CD4-positive, alpha-beta T cell treated with Interleukin-1 beta for 1 hour (primary cell): ENCODE measurements around the gene OR2AT4.
"Not testable (repeated sequence)": the region's sequence is repeated elsewhere in the genome, so short reads cannot be mapped to it uniquely, and the experiment has no call there.

Experiments used
- DNase-seq, 2 donors: peaks; one replicate each; pipeline ENCODE4 v3.0.0-alpha.2; 2020 to 2022

OR2AT4 gene

DNA sequence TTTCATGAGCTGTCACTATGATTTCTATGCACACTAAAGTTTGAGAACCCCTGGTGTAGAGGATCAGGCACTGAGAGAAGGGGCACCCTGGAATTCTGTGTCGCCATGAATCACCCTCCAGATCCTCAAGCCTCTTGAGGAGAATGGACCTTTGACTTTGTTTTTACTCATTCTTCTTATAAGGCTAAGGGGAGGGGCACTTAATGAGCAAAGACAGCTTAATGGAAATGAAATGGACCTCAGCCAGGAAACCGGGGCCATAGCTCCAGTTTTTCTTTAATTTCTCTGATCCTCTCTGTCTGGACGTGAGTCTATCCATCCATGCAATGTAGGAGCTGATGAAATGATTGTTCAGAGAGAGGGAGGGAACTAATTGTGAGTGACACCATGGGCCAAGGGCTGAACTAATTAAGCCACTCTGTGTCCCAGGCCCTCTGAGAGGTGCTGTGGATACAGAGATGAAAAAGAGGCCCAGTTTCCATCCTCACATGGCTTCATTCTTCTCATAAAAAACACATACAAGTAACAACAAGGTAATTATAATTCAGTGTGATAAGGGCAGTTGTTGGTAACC lies 32.8 kb downstream of the OR2AT4 start:
- DNase-seq: no peak

DNA sequence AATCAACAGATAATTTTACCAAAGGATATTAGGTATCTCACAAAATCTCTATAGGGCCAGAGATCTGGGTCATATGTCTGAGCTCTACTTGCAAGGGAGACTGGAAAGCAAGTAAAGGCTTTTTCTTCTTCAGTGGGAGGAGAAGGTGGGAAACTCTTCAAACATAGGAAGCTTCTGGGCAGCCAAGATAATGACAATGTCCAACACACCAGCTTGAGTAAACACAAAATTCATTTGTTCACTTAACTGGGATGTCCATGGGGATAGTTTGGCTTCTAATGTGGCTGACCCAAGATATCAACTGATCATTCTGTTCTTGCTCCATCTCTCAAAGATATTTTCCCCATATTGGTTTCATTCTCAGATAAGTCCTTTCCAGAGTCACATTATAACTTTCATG lies 37.4 kb downstream of the OR2AT4 start:
- no peak for DNase-seq

DNA sequence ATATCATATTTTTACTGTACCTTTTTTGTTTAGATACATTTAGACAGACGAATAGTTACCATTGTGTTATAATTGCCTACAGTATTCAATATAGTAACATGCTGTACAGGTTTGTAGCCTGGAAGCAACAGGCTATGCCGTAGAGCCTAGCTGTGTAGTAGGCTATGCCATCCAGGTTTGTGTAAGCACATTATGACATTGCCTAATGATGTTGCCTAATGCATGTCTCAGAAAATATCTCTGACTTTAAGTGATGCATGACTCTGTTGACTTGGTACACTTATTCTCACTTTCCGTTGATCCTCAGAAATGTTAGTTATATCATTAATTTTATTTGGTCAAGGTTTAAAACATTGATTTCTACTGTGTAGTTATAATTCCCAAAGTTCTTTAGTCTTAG lies 39.9 kb downstream of the OR2AT4 start:
- DNase-seq: no peak

DNA sequence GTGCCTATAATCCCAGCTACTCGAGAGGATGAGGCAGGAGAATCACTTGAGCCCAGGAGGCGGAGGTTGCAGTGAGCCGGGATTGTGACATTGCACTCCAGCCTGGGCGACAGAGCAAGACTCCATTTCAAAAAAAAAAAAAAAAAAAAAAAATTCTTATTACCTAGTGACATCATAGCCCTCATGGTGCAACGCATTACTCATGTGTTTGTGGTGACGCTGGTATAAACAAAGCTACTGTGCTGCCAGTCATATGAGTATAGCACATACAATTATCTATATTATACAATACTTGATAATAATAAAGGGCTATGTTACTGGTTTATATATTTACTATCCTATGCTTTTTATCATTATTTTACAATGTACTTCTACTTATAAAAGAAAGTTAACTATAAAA lies 41.2 kb downstream of the OR2AT4 start:
- DNase-seq: no peak

DNA sequence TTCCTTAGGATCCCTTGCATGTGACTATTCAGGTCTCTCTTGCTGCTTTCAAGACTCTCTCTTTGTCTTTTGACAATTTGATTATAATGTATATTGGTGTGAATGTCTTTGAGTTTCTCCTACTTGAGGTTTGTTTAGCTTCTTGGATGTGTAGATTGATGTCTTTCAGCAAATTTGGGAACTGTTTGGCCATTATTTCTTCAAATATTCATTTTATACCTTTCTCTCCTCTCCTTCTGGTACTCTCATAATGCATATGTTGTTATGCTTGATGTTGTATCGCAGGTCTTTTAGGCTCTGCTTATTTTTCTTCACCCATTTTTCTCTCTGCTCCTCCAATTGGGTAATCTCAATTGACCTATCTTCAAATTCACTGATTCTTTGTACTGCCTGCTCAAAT lies 44.2 kb downstream of the OR2AT4 start:
- DNase-seq: no peak

DNA sequence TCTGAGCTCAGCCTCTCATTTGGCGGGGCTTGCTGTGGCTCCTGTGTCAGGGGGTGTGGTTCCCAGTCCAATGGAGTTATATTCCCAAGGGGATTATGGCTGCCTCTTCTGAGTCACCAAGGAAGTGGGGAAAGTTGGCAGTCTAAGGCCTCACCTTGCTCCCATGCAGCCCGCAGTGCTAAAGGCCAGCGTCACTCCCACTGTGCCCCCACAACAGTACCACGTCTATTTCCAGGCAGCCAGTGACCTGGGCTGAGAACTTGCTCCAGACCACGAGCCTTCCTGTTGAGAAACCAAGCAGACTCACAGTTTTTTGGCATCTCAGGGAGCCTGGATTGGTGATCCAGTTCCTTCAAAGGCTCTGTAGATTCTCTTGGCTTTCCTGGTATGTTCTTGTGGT lies 45.6 kb downstream of the OR2AT4 start:
- no peak for DNase-seq

DNA sequence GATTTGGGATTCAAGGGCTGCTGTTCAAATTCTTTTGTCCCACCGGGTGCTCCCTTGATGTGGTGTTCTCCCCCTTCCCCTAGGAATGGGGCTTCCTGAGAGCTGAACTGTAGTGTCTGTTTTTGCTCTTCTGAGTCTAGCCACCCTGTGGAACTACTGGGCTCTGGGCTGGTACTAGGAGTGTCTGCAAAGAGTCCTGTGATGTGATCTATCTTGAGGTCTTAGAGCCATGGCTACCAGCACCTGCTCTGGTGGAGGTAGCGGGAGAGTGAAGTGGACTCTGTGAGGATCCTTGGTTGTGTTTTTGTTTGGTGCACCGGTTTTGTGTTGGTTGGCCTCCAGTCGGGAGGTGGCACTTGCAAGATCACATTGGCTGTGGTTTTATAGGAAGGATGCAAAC lies 46.2 kb downstream of the OR2AT4 start:
- no peak for DNase-seq

DNA sequence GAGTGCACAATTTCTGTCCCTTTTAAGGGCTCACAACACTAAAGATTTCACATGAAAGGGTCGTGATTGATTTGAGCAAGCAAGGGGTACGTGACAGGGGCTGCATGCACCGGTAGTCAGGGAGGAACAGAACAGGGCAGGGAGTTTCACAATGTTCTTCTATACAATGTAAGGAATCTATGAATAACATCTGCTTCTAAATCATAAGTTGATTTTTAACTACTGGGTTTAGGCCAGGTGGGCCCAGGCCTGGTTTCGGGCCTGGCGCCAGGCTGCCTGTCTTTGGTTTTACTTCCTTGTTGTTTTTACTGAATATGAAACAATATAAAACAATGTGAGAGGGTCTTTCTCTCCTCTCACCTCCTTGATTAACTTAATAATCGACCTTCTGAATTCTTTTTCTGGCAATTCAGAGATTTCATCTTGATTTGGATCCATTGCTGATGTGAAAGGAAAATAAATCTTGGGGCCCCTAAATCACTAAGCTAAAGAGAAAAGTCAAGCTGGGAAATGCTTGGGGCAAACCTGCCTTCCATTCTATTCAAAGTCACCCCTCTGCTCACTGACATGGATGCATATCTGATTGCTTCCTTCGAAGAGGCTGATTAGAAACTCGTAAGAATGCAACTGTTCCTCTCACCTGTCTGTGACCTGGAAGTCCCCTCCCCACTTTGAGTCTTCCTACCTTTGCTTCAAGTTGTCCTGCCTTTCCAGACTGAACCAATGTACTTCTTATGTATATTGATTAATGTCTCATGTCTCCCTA lies 47.0 kb downstream of the OR2AT4 start:
- not testable (repeated sequence) for DNase-seq

DNA sequence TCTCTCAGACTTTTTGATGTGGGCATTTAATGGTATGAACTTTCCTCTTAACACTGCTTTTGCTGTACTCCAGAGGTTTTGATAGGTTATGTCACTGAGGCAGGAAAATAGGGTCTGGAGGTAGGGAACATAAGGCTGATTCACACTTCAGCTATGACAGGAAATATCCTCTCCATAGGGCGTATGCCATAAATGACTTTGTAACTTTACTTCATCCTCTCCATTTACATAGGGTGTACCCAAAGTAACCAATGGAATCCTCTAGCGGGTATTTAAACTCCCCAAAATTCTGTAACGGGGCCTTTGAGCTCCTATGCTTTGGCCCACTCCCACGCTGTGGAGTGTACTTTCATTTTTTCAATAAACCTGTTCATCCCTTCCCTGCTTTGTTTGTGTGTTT lies 49.5 kb downstream of the OR2AT4 start:
- no peak for DNase-seq

DNA sequence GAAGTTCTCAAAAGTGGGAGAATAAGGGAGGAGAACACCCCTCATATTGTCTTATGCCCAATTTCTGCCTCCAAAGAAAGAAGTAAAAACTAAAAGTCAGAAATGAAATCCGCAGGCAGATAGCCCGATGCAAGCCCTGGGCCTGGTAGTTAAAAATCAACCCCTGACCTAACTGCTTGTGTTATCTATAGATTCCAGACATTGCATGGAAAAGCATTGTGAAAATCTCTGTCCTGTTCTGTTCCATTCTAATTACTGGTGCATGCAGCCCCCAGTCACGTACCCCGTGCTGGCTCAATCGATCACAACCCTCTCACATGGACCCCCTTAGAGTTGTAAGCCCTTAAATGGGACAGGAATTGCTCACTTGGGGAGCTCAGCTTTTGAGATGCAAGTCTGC lies 50.0 kb downstream of the OR2AT4 start:
- DNase-seq: not testable (repeated sequence)

DNA sequence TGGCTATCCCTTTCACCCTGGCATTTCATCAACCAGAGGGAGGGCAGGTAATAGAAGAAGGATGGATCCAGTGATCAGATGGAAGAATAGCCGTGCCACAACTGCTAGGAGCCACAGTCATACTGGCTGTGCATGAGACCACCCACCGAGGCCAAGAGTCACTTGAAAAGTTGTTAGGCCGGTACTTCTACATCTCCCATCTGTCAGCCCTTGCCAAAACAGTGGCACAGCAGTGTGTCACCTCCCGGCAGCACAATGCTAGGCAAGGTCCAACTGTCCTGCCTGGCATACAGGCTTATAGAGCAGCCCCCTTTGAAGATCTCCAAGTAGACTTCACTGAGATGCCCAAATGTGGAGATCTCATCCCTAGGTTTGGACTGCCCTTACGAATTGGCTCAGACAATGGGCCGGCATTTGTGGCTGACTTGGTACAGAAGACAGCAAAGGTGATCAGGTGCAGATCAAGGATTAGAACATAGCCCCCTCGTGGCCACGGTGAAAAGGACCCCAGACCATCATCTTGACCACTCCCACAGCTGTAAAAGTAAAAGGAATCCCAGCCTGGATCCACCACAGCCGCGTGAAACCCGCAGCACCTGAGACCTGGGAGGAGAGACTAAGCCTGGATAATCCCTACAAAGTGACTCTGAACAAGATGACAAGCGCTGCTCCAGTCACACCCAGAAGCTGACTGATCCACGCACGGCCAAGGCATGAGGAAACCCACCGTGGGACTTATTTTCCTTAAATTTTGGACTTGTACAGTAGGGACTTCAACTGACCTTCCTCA lies 52.1 kb downstream of the OR2AT4 start:
- not testable (repeated sequence) for DNase-seq

DNA sequence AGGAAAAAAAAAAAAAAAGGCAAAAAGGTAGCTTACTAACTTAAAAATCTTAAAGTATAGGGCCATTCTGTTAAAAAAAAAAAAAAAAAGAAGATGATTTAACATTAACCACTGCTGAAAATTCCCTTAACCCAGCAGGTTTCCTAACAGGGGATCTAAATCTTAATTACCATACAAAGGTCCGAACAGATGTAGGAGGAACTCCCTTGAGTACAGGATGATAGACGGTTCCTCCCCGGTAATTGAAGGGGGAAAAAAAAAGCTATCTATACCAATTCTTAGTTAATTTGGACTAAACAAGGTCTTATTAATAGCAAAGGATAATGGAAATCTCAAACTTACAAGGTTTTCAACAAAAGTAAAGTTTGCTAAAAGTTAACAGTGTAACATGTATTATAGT lies 54.9 kb downstream of the OR2AT4 start:
- not testable (repeated sequence) for DNase-seq

DNA sequence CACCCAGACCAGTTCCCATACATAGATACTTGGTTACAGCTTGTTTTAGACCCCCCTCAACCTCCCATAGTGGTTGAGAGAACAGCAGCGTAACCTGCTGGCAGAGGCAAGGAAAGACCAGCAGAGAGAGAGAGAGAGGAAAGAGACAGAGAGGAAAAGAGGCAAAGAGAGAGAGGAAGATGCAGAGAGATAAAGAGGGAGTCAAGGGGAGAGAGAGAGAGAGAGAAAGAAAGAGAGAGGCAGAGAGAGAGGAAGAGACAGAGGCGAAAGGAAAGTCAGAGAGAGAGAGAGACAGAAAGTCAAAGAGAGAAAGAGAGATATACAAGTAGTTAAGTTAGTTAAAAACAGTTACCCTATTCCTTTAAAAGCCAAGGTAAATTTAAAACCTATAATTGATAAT lies 55.4 kb downstream of the OR2AT4 start:
- no peak for DNase-seq

DNA sequence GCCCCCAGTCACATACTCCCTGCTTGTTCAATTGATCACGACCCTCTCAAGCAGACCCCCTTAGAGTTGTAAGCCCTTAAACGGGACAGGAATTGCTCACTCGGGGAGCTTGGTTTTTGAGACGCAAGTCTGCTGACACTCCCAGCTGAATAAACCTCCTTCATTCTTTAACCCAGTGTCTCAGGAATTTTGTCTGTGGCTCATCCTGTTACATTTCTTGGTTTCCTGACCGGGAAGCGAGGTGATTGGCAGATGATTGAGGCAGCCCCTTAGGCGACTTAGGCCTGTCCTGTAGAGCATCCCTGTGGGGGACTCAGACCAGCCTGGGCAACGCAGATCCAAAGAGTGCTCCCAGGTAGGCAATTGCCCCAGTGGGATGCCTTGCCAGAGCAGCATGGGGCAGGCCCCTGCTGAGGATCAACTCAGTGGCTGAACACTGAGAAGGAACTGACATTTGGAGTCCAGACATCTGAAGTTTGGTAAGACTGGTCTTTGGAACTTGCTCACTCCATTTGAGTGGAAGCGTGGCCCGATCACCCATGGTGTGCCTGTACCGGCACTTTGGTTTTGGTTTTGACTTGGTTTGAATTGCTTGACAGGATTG lies 56.4 kb downstream of the OR2AT4 start:
- no peak for DNase-seq

DNA sequence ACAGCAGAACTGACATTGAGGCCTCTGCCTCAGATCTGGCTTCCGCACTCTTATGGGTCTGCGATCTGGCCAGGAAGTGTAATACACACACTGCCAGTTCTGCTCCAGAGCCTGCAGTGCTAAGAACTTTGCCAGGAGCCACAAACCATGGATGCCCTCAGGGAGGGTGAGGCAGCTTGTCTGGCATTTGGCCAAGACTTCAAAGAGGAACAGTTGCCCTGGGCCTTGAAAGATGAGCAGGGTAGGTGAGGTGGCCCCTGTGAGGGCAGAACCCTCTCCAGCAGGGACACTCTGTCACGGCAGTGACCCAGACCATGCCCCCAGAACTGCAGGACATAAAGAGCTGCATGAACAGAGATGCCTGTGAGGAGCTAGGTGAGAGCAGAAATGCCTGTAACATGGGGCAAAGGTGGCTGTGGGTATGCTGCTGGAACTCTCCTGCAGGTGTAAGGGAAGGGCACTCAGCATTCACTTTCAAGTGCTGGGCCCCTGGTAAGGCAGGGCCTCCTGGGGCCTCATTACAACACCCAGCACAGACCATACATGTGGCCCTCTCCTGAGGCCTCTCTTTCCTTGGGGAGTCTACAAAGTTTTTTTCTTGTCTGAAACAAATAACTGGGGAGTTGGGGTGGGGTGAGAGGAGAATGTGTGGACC lies 60.6 kb downstream of the OR2AT4 start:
- DNase-seq: peak in 1 of 2 donors; percentile 6

DNA sequence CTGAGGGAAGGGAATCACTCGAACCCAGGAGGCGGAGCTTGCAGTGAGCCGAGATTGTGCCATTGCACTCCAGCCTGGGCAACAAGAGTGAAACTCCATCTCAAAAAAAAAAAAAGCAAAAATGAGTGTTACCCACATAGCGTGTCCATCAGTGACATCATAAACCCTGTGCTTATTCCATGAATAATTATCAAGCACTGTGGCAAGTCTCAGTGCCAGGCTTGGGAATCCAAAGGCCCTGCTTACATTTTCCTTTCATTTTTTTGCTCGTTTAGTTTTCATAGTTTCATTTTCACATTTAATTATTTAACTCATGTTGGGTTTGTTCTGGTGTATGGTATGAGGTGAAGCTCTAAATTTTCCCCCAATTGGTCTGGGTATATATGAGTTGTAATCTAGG lies 61.4 kb downstream of the OR2AT4 start:
- no peak for DNase-seq

DNA sequence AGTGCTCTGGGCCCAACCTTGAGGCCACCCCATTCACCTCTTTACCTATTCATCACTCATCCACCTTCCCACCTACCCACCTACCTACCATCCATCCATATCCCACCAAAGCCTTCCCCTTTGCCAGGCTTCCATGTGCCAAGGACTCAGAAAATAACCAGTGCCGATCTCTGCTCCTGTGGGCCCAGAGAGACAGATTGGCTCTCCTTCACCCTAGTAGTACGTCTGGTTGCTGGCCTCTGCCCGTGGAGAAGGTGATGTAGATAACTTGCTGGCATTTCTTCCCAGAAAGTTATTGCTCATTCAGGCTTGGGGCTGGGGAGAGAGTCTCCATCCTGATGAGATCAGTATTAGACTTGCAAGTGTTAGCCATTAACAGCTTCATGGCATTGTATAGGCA lies 62.8 kb downstream of the OR2AT4 start:
- DNase-seq: no peak

DNA sequence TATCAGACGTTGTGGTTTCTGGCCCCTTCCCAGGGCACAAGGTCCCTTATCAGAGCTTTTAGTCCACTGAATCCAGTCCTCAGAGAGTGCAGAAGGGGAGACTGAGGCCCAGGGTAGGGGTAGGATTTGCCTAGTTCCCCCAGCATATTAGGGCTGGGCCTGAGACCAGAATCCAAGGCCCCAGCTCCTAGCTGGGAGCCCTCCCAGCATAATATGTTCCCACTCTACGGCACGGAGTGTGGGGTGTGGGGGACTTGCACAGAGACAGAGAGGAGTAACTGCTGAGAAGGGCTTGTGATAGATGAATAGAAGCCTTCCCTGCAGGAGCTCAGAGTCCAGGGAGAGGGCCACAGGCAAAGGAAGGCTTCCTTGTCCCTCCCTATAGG lies 64.1 kb downstream of the OR2AT4 start:
- DNase-seq: no peak

DNA sequence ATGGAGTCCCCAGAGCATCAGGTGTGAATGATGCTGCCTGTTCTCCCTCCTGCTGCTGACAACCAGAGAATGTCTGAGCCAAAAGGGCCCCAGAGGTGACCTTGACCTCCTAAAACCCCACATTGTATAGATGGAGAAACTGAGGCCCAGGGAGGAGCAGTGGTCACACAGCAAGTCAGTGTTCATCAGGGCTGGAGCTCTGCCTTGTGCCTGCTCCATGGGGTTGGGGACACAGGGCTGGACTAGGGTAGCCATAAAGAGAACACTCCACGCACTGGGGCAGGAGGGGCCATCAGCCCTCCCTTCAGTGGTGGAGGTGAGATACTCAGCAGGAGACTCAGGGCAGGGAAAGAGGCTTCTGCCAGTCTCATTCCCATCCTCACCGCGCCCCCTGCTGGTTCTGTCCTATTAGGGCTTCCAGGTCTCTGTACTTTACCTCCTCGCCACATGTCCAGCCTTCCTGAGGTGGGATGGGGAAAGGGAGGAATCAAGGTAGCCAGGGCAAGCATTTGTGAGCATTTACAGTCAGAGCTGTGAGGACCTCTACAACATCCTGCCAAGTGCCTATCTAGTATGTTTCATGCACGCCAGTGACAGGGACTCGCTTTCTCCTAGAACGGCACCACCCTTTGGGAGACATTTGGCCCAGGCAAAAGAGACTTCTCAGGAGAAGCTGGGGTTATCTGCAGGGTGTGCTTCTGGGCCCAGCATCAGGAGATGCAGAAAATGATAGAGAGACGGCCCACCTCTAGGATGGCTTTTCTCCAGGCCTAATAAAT lies 64.7 kb downstream of the OR2AT4 start:
- peak; percentile 44 to 47 for DNase-seq
